MM.1S (cell line): ENCODE results near the gene WDFY4.

ENCODE experiments used
- DNase-seq: peaks from one replicate; pipeline ENCODE4 v3.0.0-alpha.2; 2015
- H2AFZ ChIP-seq: fragments of 300-600 bp; sonication (generic); 2 replicates; pipeline ENCODE4 v1.6.0; 2016; ENCODE audit warnings: antibody characterized with exemption, low read length
- H3F3A ChIP-seq: fragments of 300-600 bp; sonication (generic); 2 replicates; pipeline ENCODE4 v1.6.1; 2016; ENCODE audit warnings: mild to moderate bottlenecking, antibody characterized with exemption, low read length, moderate library complexity, mixed read lengths; ENCODE audit not compliant: insufficient read depth
- H3K27ac ChIP-seq: fragments of 300-600 bp; sonication (generic); 2 replicates; pipeline ENCODE4 v1.5.1; 2016; ENCODE audit warnings: mild to moderate bottlenecking, low read length
- H3K27me3 ChIP-seq: fragments of 300-600 bp; sonication (generic); replicated peaks from 2 replicates; pipeline ENCODE4 v1.6.0; 2016; ENCODE audit warnings: low read length; ENCODE audit not compliant: insufficient read depth
- H3K36me3 ChIP-seq: fragments of 300-600 bp; sonication (generic); replicated peaks from 2 replicates; pipeline ENCODE4 v1.6.1; 2016; ENCODE audit warnings: mild to moderate bottlenecking, low read length, mixed read lengths; ENCODE audit not compliant: insufficient read depth
- H3K4me1 ChIP-seq: fragments of 300-600 bp; sonication (generic); 2 replicates; pipeline ENCODE4 v1.6.1; 2016; ENCODE audit warnings: low read length, mixed read lengths
- H3K4me2 ChIP-seq: fragments of 300-600 bp; sonication (generic); 2 replicates; pipeline ENCODE4 v1.6.0; 2016; ENCODE audit warnings: low read depth, low read length
- H3K4me3 ChIP-seq: fragments of 300-600 bp; sonication (generic); 2 replicates; pipeline ENCODE4 v1.5.1; 2016; ENCODE audit warnings: low read length, mixed read lengths
- H3K79me2 ChIP-seq: fragments of 300-600 bp; sonication (generic); 2 replicates; pipeline ENCODE4 v1.6.1; 2016; ENCODE audit warnings: mixed run types, low read length, mixed read lengths
- H3K9ac ChIP-seq: fragments of 300-600 bp; sonication (generic); 2 replicates; pipeline ENCODE4 v1.6.1; 2016; ENCODE audit warnings: low read length, mixed read lengths
- H3K9me2 ChIP-seq: fragments of 300-600 bp; sonication (generic); replicated peaks from 2 replicates; pipeline ENCODE4 v1.6.1; 2016; ENCODE audit warnings: mild to moderate bottlenecking, low read length, mixed read lengths; ENCODE audit not compliant: insufficient read depth
- H3K9me3 ChIP-seq: fragments of 300-600 bp; sonication (generic); replicated peaks from 2 replicates; pipeline ENCODE4 v1.6.1; 2016; ENCODE audit warnings: mild to moderate bottlenecking, low read length, mixed read lengths; ENCODE audit not compliant: insufficient read depth
- H4K20me1 ChIP-seq: fragments of 300-600 bp; sonication (generic); 2 replicates; pipeline ENCODE4 v1.6.1; 2016; ENCODE audit warnings: mild to moderate bottlenecking, low read length, moderate library complexity, mixed read lengths; ENCODE audit not compliant: insufficient read depth
- CTCF ChIP-seq: fragments of 300-600 bp; sonication (generic); IDR thresholded peaks from 2 replicates; pipeline ENCODE4 v1.5.1; 2016; ENCODE audit warnings: antibody characterized with exemption, low read length, mixed read lengths
- EZH2 ChIP-seq: fragments of 300-600 bp; sonication (generic); optimal IDR thresholded peaks from 2 replicates; pipeline ENCODE3; 2017; ENCODE audit warnings: low read depth, mild to moderate bottlenecking, antibody characterized with exemption, low read length, mixed read lengths
- EZH2phosphoT487 ChIP-seq: fragments of 300-600 bp; sonication (generic); IDR thresholded peaks from 2 replicates; pipeline ENCODE4 v1.6.1; 2018; ENCODE audit warnings: antibody characterized with exemption, low read length

WDFY4 gene

DNA sequence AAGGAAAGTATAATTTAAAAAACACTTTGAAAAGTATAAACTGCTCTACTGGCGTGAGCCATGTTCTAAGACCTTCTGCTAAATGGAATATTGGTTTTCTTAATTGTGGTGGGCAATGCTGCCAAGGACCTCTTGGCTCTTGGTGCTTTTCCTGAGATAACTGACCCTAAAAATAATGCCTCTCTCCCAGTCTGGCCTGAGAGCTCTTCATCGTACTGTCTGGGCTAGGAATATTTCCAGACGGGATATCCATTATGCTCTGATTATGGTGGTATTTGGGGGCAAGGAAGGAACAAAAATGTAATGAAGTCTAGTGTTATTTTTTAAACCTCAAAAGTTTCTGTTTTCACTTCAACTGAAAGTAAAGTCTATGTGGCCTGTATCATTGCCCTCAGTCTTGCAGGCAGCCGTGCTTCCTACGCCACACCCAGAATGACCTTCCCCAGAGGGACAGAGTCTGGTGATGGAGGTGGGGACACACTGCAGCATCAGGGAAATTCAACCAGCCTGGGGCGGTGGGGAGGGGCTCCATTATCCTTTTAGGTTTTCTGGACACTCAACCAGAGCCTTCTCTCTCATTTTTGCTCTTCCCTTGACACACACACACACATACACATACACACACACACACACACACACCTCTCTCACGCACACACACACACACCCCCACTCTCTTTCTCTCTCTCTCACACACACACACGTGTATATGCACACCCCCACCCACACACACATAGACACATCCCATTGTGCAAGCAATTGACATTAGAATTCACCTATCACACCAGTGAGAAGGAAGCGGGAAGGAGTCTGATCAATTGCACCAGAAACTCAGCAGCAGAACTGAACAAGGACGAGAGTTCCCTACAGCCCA is 155.4 kb downstream of the WDFY4 start:
- no peaks in the 10 kb centered on the region for H3K36me3 ChIP-seq
- no peak overlapping the region for H3K4me3 ChIP-seq
- no peak for TF ChIP-seq EZH2
- TF ChIP-seq EZH2phosphoT487: no peak
- TF ChIP-seq CTCF: no peak
- H4K20me1 ChIP-seq: no peaks in the 10 kb centered on the region
- H3K4me2 ChIP-seq: no peak overlapping the region
- H3F3A ChIP-seq: no peaks in the 10 kb centered on the region
- no peak overlapping the region for H3K9ac ChIP-seq
- no peaks in the 10 kb centered on the region for H3K9me3 ChIP-seq
- H3K27ac ChIP-seq: no peak overlapping the region
- H3K4me1 ChIP-seq: no peaks in the 10 kb centered on the region
- no peak for DNase-seq
- H3K9me2 ChIP-seq: no peaks in the 10 kb centered on the region
- H3K27me3 ChIP-seq: no peaks in the 10 kb centered on the region
- H3K79me2 ChIP-seq: no peaks in the 10 kb centered on the region
- H2AFZ ChIP-seq: no peak overlapping the region

DNA sequence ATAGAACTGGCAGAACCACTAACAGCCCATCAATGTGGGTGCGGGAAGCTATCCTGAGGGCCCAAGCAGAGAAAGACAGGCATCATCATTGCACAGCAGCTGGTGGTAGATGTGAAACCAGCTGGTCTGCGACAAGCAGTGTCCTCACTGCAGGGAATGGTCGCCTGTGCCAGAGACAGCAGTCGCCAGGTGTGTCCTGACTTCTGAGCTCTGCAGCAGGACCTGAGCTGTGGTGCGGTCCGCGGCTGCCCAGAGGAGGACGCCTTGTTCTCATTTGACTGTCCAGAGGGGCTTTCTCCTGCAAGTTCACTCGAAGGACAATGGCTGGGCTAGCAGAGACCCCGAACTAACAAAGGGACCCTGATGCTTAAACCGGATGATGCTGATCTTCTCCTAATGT is 157.6 kb downstream of the WDFY4 start:
- Histone ChIP-seq H3K4me1 (no peaks in the 10 kb centered on the region), H3K79me2 (no peaks in the 10 kb centered on the region), H3F3A (no peaks in the 10 kb centered on the region), H3K4me3 (no peak overlapping the region), H3K4me2 (no peak overlapping the region), H3K27ac (no peak overlapping the region), H3K36me3 (no peaks in the 10 kb centered on the region), H3K9me3 (no peaks in the 10 kb centered on the region), H4K20me1 (no peaks in the 10 kb centered on the region), H2AFZ (no peak overlapping the region), H3K9ac (no peak overlapping the region), H3K27me3 (no peaks in the 10 kb centered on the region), H3K9me2 (no peaks in the 10 kb centered on the region)
- TF ChIP-seq EZH2 (no peak), EZH2phosphoT487 (no peak)
- DNase-seq: no peak

- Histone ChIP-seq H3K27ac (no peak overlapping the region), H4K20me1 (no peaks in the 10 kb centered on the region), H3K79me2 (no peaks in the 10 kb centered on the region), H3K9ac (no peak overlapping the region), H3K36me3 (no peaks in the 10 kb centered on the region), H3K9me2 (no peaks in the 10 kb centered on the region), H2AFZ (no peak overlapping the region), H3K4me2 (no peak overlapping the region), H3K4me1 (no peaks in the 10 kb centered on the region), H3K4me3 (no peak overlapping the region), H3K9me3 (no peaks in the 10 kb centered on the region), H3K27me3 (no peaks in the 10 kb centered on the region), H3F3A (no peaks in the 10 kb centered on the region)
- TF ChIP-seq EZH2phosphoT487 (no peak), CTCF (no peak), EZH2 (no peak)
- DNase-seq: no peak
Observed at GRCh38 chr10:48843198-48843597, 158.5 kb downstream of the WDFY4 start.

DNA sequence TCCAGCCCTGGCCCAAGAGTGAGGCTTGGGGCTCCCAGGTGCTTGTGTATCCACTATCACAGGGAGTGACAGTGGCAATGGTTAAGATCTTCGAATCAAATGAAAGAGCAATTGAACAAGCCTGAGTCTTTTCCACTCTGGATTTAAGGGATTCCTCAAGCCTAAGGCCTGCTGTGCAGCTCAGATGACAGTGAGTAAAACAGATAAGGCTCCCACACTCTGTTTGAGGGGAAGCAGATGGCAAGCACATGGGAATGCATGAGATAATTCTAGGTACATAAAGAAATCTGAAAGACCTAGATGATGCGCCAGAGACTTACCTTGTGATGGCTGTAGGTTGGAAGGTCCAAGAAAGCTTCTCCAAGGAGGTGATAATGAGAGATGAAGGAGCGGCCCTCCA is 159.9 kb downstream of the WDFY4 start:
- no peak overlapping the region for H3K27ac ChIP-seq
- H3K79me2 ChIP-seq: no peaks in the 10 kb centered on the region
- no peaks in the 10 kb centered on the region for H3K27me3 ChIP-seq
- H3K4me3 ChIP-seq: no peak overlapping the region
- no peak overlapping the region for H2AFZ ChIP-seq
- no peaks in the 10 kb centered on the region for H3K4me1 ChIP-seq
- H3K9ac ChIP-seq: no peak overlapping the region
- no peak for DNase-seq
- H3F3A ChIP-seq: no peaks in the 10 kb centered on the region
- H3K9me2 ChIP-seq: no peaks in the 10 kb centered on the region
- TF ChIP-seq EZH2phosphoT487 (no peak), CTCF (no peak), EZH2 (no peak)
- H3K9me3 ChIP-seq: no peaks in the 10 kb centered on the region
- H3K36me3 ChIP-seq: no peaks in the 10 kb centered on the region
- no peak overlapping the region for H3K4me2 ChIP-seq
- no peaks in the 10 kb centered on the region for H4K20me1 ChIP-seq
